ENCODE measurements around the gene MANSC1. TPM values are rescaled to one million over a fixed set of nuclear protein-coding genes. Genes with fewer than 3 reads are reported as not detected.

The MANSC1 gene
- total RNA-seq (2022; extraction: Qiagen RNA extraction; ENCODE audit: low read depth): 3.8 to 4.8 TPM (median 3.9 TPM) in 5 replicates

DNA sequence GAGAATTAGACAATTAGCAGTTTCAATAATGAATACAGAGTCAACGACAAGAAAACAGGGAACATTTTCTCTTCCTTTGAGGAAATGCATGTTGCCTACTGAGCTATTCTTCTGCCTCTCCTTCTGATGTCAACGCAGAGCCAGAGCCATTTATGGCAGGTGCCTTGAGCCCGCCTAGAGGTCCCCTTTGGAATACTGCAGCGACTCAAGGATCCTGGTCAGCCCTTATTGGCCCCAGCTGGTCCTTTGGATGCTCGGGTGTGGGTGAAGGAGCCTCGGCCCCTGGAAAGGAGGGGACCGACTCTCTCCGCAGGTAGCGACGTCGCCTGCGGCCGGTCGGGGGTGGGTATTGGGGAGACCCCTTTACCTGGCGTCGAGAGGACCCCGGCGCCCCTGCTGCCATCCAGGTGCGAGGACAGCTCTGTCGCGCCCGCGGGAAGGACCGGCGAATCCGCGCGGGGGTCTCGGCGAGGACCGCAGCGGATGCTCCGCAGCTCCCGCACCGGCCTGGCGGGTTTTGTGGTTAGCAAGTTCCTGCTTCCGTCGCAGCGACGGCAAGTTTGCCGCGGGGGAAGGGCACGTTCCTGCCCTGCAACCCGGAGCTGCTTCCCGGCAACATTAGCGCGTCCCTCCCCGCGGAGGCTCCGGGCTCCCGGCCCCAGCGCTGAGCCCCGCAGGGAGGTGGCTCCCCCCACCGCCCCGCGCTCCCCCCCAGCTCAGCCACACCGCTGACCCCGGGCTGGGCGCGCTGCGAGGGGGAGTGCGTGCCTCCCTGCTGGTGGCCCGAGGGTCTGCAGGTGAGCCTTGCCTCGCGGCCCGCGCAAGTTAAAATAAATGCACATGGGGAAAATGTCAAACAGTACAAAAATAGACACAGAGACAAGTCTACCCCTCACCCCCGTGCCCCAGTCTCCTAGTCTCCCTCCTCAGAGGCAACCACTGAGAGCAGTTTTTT lies at the start of gene MANSC1:
MANSC1 (minus strand) TSS at position 532 of the 955 bp plus-strand sequence. CDS start 6,928 bp downstream, outside the sequence.

DNA sequence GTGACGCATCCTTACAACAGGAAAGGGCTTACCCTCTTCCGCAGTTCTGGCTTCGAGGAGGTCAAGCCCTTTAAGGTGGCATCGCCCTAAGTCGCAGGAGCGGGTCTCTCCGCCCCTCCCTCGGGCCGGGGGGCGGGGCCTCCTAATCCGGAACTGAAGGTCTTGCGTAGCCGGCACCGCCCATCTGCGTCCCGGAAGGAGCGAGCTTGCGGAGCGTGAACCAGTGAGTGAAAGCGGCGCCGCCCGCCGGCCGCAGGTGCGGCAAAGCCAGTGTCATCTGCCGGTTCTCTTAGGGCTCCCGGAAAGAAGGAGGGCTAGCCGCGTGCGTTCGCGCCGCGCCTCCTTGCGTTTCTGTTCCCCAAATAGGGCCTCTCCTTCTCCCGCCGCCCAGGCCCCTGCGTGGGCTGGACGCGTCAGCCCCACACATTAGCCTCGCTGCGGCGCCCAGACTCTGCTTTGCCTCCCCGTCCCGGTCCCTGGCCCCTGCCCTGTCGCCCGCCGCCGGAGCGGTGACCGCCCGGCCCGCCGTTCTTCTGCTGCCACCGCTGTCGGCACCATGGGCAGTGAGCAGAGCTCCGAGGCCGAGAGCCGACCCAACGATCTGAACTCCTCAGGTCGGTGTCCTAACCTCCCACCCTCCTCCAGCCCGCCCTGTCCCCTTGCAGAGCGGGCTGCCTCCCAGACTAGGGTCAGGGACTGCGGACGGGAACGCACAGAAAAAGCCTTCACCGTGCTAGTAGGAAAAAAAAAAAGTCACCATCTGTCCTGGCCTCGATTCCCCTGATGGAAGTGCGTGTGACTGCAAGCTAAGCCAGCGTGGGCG lies 7.1 kb upstream of the MANSC1 start, which contains the start of gene BORCS5:
BORCS5 (plus strand) TSS at position 183 of the 823 bp plus-strand sequence; CDS start at position 557, 374 bp downstream.

Other genes with a start within 250 kb of the MANSC1 start
- gene LRP6, start 83.2 kb downstream of the MANSC1 start, total RNA-seq (2022; extraction: Qiagen RNA extraction; ENCODE audit: low read depth): 11.7 to 18.9 TPM (median 18.7 TPM) in 5 replicates
- gene BORCS5, start 6.8 kb upstream of the MANSC1 start, total RNA-seq (2022; extraction: Qiagen RNA extraction; ENCODE audit: low read depth): 7.6 to 10.6 TPM (median 9.6 TPM) in 5 replicates
- 10.7 to 13.7 TPM (median 11.5 TPM) in 5 replicates for gene DUSP16, start 212.6 kb upstream of the MANSC1 start, total RNA-seq (2022; extraction: Qiagen RNA extraction; ENCODE audit: low read depth)

Measured in A549 treated with CpdA at 1 μM for 4 hours (cell line).